Caco-2 (cell line): Measurements from ENCODE around the gene RUBCN. TPM values are rescaled to one million over a fixed set of nuclear protein-coding genes. Genes with fewer than 3 reads are reported as not detected.
A peak's percentile ranks its signal among the peaks of the same experiment; 100 is the strongest.
"Not testable (repeated sequence)": the region's sequence is repeated elsewhere in the genome, so short reads cannot be mapped to it uniquely, and the experiment has no call there.

ENCODE experiments used
- BruUV-seq: library from RNA; stranded (reverse); fragments of 400-500 nt; replicated peaks from 2 replicates; lab custom pipeline; 2021; lab: Mats Ljungman, UMichigan
- CTCF ChIA-PET: fragments of 300-600 bp; sonication (Branson Sonifier 250); formaldehyde crosslinking; loops from one replicate; lab custom pipeline; 2022; ENCODE audit warnings: antibody characterized with exemption; lab: Charles Lee
- POLR2A ChIA-PET: fragments of 300-600 bp; sonication (Branson Sonifier 250); formaldehyde crosslinking; loops from one replicate; lab custom pipeline; 2022; ENCODE audit warnings: antibody characterized with exemption; lab: Charles Lee
- DNase-seq, 2 experiments: peaks; one replicate each; pipeline versions ENCODE4 v3.0.0 to v3.0.0-alpha.2; 2020 to 2022
- H3K27me3 ChIP-seq: replicated peaks from 2 replicates; pipeline ENCODE4 v1.6.0; 2011; ENCODE audit warnings: low read length; ENCODE audit not compliant: control insufficient read depth, insufficient read depth
- H3K36me3 ChIP-seq: 2 replicates; pipeline ENCODE4 v1.5.1; 2011; ENCODE audit warnings: low read length; ENCODE audit not compliant: control insufficient read depth, insufficient read depth
- H3K4me1 ChIP-seq: fragments of 250-450 bp; sonication (Bioruptor Pico); 2 replicates; pipeline ENCODE4 v1.5.1; 2020; ENCODE audit warnings: mild to moderate bottlenecking
- H3K4me3 ChIP-seq: 2 replicates; pipeline ENCODE4 v1.5.1; 2011; ENCODE audit warnings: low read depth, mild to moderate bottlenecking, control low read depth, low read length
- H3K9me3 ChIP-seq: fragments of 250-450 bp; sonication (Bioruptor Pico); 2 replicates; pipeline ENCODE4 v1.5.1; 2020; ENCODE audit warnings: mild to moderate bottlenecking, moderate library complexity
- H3K27ac Mint-ChIP-seq: one replicate; pipeline ENCODE4 v1.8.0; 2022; ENCODE audit warnings: mixed read lengths; ENCODE audit not compliant: unreplicated experiment
- H3K27me3 Mint-ChIP-seq: one replicate; pipeline ENCODE4 v1.8.0; 2022; ENCODE audit warnings: mixed read lengths; ENCODE audit not compliant: insufficient read depth, unreplicated experiment
- H3K36me3 Mint-ChIP-seq: one replicate; pipeline ENCODE4 v1.8.0; 2022; ENCODE audit warnings: mild to moderate bottlenecking, mixed read lengths; ENCODE audit not compliant: insufficient read depth, unreplicated experiment
- H3K4me1 Mint-ChIP-seq: one replicate; pipeline ENCODE4 v1.8.0; 2022; ENCODE audit warnings: low read depth, mixed read lengths; ENCODE audit not compliant: unreplicated experiment
- H3K4me3 Mint-ChIP-seq: one replicate; pipeline ENCODE4 v1.8.0; 2022; ENCODE audit warnings: mild to moderate bottlenecking, moderate library complexity, mixed read lengths; ENCODE audit not compliant: unreplicated experiment
- H3K9me3 Mint-ChIP-seq: one replicate; pipeline ENCODE4 v1.8.0; 2022; ENCODE audit warnings: mixed read lengths; ENCODE audit not compliant: unreplicated experiment
- intact Hi-C: fragments of 100-400 bp; cut with micrococcal nuclease; formaldehyde crosslinking; loops from one replicate; pipeline ENCODE4 v1.10.0; 2022; ENCODE audit not compliant: unreplicated experiment
- total RNA-seq: library from RNA; stranded (reverse); gene quantifications from 2 replicates; pipeline ENCODE4 v1.2.3, GENCODE V29; 2022
- TF ChIP-seq, protein P1 (sequence below), 2 experiments: fragments of 200-600 bp in 1 of 2; IDR thresholded peaks; 1 replicate in 1 of 2; 2 replicates in 1 of 2; pipeline versions ENCODE4 v1.5.1 to v1.8.0; 2011 to 2022; ENCODE audit warnings: antibody characterized with exemption in 1 of 2, control low read depth in 1 of 2, inconsistent platforms in 1 of 2, low read depth in 1 of 2, low read length in 1 of 2, mild to moderate bottlenecking in 1 of 2, moderate library complexity in 1 of 2; ENCODE audit not compliant: insufficient read depth in 1 of 2, severe bottlenecking in 1 of 2, unreplicated experiment in 1 of 2

The RUBCN gene
- total RNA-seq, 1 experiment from 2014 or later = 10.6 TPM

DNA sequence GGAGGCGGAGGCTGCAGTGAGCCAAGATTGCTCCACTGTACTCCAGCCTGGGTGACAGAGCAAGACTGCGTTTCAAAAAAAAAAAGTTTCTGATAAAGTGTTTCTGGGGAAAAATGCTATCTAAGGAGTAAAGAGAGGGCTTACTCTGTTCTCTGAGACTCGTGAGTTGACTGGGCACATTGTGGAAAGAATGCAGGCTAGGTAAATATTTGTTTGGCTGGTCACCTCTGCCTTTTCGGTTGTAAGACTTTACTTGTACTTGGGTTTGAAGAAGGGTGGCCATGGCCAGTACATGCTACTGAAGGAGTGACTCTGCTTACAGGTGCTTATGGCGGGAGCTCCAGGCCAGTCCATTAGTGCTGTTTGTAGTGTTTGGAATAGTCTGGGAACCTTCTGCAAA, 68.7 kb downstream of the RUBCN start:
- no TSS peak for BruUV-seq
- no peaks in the 10 kb centered on the region for H3K27me3 Mint-ChIP-seq
- TF ChIP-seq, protein P1, sequence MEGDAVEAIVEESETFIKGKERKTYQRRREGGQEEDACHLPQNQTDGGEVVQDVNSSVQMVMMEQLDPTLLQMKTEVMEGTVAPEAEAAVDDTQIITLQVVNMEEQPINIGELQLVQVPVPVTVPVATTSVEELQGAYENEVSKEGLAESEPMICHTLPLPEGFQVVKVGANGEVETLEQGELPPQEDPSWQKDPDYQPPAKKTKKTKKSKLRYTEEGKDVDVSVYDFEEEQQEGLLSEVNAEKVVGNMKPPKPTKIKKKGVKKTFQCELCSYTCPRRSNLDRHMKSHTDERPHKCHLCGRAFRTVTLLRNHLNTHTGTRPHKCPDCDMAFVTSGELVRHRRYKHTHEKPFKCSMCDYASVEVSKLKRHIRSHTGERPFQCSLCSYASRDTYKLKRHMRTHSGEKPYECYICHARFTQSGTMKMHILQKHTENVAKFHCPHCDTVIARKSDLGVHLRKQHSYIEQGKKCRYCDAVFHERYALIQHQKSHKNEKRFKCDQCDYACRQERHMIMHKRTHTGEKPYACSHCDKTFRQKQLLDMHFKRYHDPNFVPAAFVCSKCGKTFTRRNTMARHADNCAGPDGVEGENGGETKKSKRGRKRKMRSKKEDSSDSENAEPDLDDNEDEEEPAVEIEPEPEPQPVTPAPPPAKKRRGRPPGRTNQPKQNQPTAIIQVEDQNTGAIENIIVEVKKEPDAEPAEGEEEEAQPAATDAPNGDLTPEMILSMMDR (IDR thresholded peaks at IDR 0.05; ENCODE audit: insufficient read depth in 1 of 2, low read depth in 1 of 2, low read length in 1 of 2, severe bottlenecking in 1 of 2, unreplicated experiment in 1 of 2) = no peak
- ChIA-PET POLR2A (no interaction called here), CTCF (interaction anchor here (1.1 kb wide), 1 partner anchor 69 kb away, joined by 3 read pairs; no protein-coding TSS in a partner anchor)
- Histone ChIP-seq H3K36me3 (no peaks in the 10 kb centered on the region; the same call in 1 of the 2 replicates), H3K4me1 (peaks cover 12% of the 10 kb centered on the region), H3K9me3 (no peaks in the 10 kb centered on the region), H3K27me3 (no peaks in the 10 kb centered on the region), H3K4me3 (no peak overlapping the region)
- H3K36me3 Mint-ChIP-seq = peaks cover under 1% of the 10 kb centered on the region
- intact Hi-C loops = no loop called here
- DNase-seq = no peak
- H3K9me3 Mint-ChIP-seq = no peaks in the 10 kb centered on the region
- H3K4me1 Mint-ChIP-seq = peaks cover 15% of the 10 kb centered on the region
- no peak overlapping the region for H3K4me3 Mint-ChIP-seq
- H3K27ac Mint-ChIP-seq = no peak overlapping the region

DNA sequence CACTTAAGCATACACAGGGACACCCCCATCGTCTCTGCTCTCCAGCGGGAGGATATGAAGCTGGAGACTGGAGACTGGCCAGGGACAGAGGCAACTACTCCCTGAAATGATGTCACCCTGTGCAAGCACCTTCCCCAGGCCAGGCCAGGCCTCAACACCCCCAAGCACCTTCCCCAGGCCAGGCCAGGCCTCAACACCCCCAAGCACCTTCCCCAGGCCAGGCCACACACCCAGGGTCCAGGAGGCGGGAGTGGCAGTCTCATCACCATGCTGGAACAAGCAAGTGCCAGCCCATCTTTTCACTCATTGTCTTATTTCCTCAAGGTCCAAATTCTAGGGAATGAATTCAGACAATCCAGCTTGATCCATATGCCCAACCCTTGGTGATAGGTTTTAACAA, 69.4 kb downstream of the RUBCN start:
- CTCF ChIA-PET = interaction anchor here (1.1 kb wide), 1 partner anchor 68 kb away, joined by 3 read pairs; no protein-coding TSS in a partner anchor
- not testable (repeated sequence) for H3K9me3 Mint-ChIP-seq, BruUV-seq

DNA sequence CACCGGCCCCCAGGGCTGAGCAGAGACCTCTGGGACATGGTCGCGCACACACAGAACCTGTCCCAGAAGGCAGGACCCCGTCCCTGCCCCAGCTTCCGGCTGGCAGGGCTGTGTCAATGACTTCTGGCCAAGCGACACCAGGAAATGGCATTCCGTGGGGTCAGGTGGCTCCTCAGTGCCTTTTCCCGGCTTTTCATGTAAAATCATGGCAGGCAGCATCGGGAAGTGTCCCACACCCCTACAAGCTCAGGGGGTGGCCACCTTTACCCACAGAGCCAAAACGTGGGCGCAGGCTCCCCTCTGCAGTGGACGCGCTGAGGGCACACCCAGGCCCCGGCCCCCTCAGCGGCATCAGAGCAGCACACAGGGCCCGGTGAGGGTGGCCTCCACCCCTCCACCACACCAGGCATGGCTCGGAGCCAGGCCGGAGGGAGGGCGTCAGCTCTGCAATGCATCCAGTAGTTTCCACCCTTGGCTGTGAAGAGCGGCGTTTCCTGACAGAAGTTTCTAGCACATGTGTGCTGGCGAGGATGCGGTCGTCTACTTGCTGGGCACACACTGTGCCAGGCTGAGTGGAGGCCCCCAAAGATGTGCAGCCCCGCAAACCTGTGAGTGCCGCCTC, 70.4 kb downstream of the RUBCN start:
- BruUV-seq, H3K27ac Mint-ChIP-seq: not testable (repeated sequence)

More for the DNA sequence above, 69.4 kb downstream of the RUBCN start:
- H3K36me3 ChIP-seq, H3K27me3 ChIP-seq, POLR2A ChIA-PET, H3K4me3 ChIP-seq, H3K27ac Mint-ChIP-seq, H3K4me3 Mint-ChIP-seq, DNase-seq, H3K9me3 ChIP-seq, H3K27me3 Mint-ChIP-seq, intact Hi-C loops, H3K36me3 Mint-ChIP-seq: not testable (repeated sequence)
- peaks cover 21% of the 10 kb centered on the region for H3K4me1 Mint-ChIP-seq
- H3K4me1 ChIP-seq = peaks cover 12% of the 10 kb centered on the region

DNA sequence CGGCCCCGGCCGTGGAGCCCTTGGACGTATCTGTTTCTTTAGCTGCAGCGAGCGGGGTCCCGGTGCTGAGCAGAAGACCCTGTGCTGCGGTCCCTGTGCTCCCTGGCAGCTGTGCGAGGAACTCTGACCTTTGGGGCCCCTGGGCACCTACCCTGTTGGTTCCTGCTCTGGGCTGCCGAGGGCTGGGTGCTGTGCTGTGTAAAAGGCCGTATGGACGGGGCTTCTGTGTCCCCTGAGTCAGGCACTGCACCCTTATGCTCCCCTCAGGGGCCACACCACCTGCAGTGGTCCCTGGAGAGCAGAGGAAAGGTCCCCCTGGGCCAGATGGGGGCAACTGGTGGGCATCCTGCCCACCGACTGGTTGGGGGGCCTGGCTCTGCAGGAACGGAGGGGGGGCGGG, 71.2 kb downstream of the RUBCN start:
- H3K27me3 ChIP-seq, DNase-seq, H3K36me3 ChIP-seq, POLR2A ChIA-PET, H3K9me3 ChIP-seq, BruUV-seq, H3K36me3 Mint-ChIP-seq, H3K27me3 Mint-ChIP-seq, CTCF ChIA-PET, H3K4me3 ChIP-seq, intact Hi-C loops, H3K9me3 Mint-ChIP-seq, H3K27ac Mint-ChIP-seq, H3K4me3 Mint-ChIP-seq: not testable (repeated sequence)
- H3K4me1 ChIP-seq = peaks cover 12% of the 10 kb centered on the region
- peaks cover 21% of the 10 kb centered on the region for H3K4me1 Mint-ChIP-seq

More for the DNA sequence above, 70.4 kb downstream of the RUBCN start:
- peaks cover 21% of the 10 kb centered on the region for H3K4me1 Mint-ChIP-seq
- peaks cover 12% of the 10 kb centered on the region for H3K4me1 ChIP-seq
- H3K27me3 ChIP-seq, CTCF ChIA-PET, H3K9me3 ChIP-seq, H3K27me3 Mint-ChIP-seq, H3K9me3 Mint-ChIP-seq, intact Hi-C loops, H3K4me3 ChIP-seq, H3K36me3 Mint-ChIP-seq, POLR2A ChIA-PET, H3K4me3 Mint-ChIP-seq, H3K36me3 ChIP-seq, DNase-seq: not testable (repeated sequence)

DNA sequence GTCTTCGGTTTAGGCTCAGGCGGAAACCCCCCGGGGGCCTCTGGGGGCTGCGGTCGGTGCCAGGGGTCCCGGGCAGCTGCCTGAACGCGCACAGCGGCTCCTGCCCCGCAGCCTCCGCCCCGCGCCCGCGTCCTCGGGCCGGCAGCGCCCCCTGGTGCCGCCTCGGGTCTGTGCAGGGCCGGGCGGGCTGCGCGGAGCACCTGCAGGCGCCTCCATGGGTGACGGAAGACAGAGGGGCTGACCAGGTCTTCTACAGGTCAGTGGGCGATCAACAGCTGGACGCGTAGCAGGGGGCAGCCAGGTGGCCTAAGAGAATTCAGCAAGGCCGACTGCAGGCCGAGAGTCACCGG, 71.6 kb downstream of the RUBCN start:
- H3K9me3 Mint-ChIP-seq, BruUV-seq, DNase-seq, CTCF ChIA-PET, POLR2A ChIA-PET, H3K27ac Mint-ChIP-seq, H3K27me3 Mint-ChIP-seq, intact Hi-C loops, H3K36me3 Mint-ChIP-seq, H3K27me3 ChIP-seq, H3K9me3 ChIP-seq, H3K36me3 ChIP-seq: not testable (repeated sequence)
- peaks cover 12% of the 10 kb centered on the region for H3K4me1 ChIP-seq
- peak overlapping the region; percentile 38 for H3K4me3 ChIP-seq
- Mint-ChIP-seq H3K4me1 (peaks cover 21% of the 10 kb centered on the region), H3K4me3 (peak overlapping the region; percentile 38)

DNA sequence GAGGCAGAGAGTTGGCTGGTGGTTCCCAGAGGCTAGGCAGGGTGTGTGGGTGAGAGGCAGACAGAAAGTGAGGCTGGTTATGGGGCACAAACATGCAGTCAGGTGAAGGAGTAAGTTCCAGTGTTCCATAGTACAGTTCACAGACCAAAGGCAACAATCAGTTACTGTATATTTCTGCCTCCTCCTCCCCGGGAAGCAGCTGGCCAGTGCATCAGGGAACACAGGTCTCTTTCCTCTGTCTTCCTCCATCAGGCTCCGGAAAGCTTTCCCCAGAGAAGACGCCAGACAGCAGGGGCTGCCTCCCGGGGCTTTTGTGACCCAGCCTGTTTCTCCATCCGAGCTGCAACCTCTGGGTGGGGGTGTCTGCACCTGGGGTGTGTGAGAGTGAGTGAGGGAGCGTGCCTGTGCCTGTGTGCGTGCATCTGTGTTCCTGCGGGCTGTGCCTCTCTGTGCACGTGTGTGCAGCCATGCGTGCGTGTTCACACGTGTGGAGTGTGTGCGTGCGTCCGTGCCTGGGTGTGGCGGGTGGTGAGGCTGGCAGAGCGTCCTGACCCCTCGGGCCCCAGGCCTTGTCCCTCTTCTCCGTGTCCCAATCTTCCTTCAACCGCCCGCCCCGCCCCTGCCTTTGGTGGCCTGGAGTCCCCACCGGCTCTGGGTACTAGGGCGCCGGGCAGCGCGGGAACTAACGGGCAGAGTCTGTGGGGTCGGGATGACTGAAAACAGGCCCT, 72.1 kb downstream of the RUBCN start:
- H3K36me3 Mint-ChIP-seq, DNase-seq, H3K9me3 Mint-ChIP-seq, CTCF ChIA-PET, H3K36me3 ChIP-seq, H3K27me3 ChIP-seq, H3K9me3 ChIP-seq, H3K27ac Mint-ChIP-seq, intact Hi-C loops, BruUV-seq, POLR2A ChIA-PET, H3K27me3 Mint-ChIP-seq: not testable (repeated sequence)
- H3K4me3 ChIP-seq = peak overlapping the region; percentile 38
- peak overlapping the region; percentile 38 for H3K4me3 Mint-ChIP-seq
- peaks cover 12% of the 10 kb centered on the region for H3K4me1 ChIP-seq
- H3K4me1 Mint-ChIP-seq = peaks cover 21% of the 10 kb centered on the region
